ENCODE measurements around the gene TBCE. TPM values are rescaled to one million over a fixed set of nuclear protein-coding genes. Genes with fewer than 3 reads are reported as not detected.
A peak's percentile ranks its signal among the peaks of the same experiment; 100 is the strongest.
"Not testable (repeated sequence)": the region's sequence is repeated elsewhere in the genome, so short reads cannot be mapped to it uniquely, and the experiment has no call there.

TBCE gene
- total RNA-seq, 1 experiment from 2014 or later, result 41.6 TPM

GRCh38 chr1:235375919-235376605 is 8.8 kb downstream of the TBCE start:
- TF ChIP-seq CTCF (conservative IDR thresholded peaks at IDR 0.05), result no peak
- Histone ChIP-seq H3K18ac (ENCODE audit: insufficient read length, low read depth, low read length) (no peak overlapping the region), H2BK15ac (ENCODE audit: low read depth, low read length) (no peak overlapping the region), H2AFZ (ENCODE audit: low read length) (no peak overlapping the region), H3K79me1 (ENCODE audit: insufficient read depth, low read depth, low read length, poor library complexity, severe bottlenecking) (peaks cover 3% of the 10 kb centered on the region), H2BK5ac (ENCODE audit: insufficient read length, low read length) (no peak overlapping the region), H4K20me1 (ENCODE audit: control insufficient read depth, insufficient read depth, insufficient read length) (no peaks in the 10 kb centered on the region), H3K23me2 (ENCODE audit: insufficient read length, low read depth, low read length, poor library complexity, severe bottlenecking) (no peaks in the 10 kb centered on the region), H2BK120ac (ENCODE audit: low read depth, low read length, poor library complexity, severe bottlenecking) (no peak overlapping the region), H3K14ac (ENCODE audit: insufficient read depth, low read length) (no peak overlapping the region), H3T11ph (ENCODE audit: low read length) (no peak overlapping the region), H4K8ac (replicated peaks; ENCODE audit: insufficient read length, low read depth, low read length) (no peak overlapping the region), H3K9me3 (ENCODE audit: control insufficient read depth, low read depth, low read length) (no peaks in the 10 kb centered on the region), H3K4me2 (ENCODE audit: insufficient read depth, insufficient read length, low read length) (no peak overlapping the region), H4K5ac (ENCODE audit: insufficient read length, low read depth, low read length) (no peak overlapping the region), H3K56ac (ENCODE audit: insufficient read length, low read depth, low read length) (no peak overlapping the region), H3K23ac (ENCODE audit: insufficient read length, low read depth, low read length) (no peak overlapping the region), H3K9ac (ENCODE audit: extremely low read depth, insufficient read length, low read length) (no peak overlapping the region), H2BK20ac (ENCODE audit: low read depth, low read length, poor library complexity, severe bottlenecking) (no peak overlapping the region), H2AK5ac (ENCODE audit: insufficient read length, low read length) (no peak overlapping the region), H3K4me1 (ENCODE audit: insufficient read depth, low read length) (no peaks in the 10 kb centered on the region), H3K4ac (ENCODE audit: low read depth, low read length) (no peak overlapping the region), H3K79me2 (ENCODE audit: insufficient read depth, low read length) (no peaks in the 10 kb centered on the region; the same call in 1 of the 2 replicates), H4K91ac (ENCODE audit: insufficient read length, low read depth, low read length) (no peak overlapping the region), H2BK12ac (ENCODE audit: insufficient read length, low read depth, low read length) (no peak overlapping the region), H3K27me3 (ENCODE audit: insufficient read depth, low read length) (no peaks in the 10 kb centered on the region), H3K27ac (ENCODE audit: insufficient read length, low read depth, low read length) (no peak overlapping the region)
- Mint-ChIP-seq H3K27me3 (ENCODE audit: low read depth) (no peaks in the 10 kb centered on the region), H3K4me3 (no peak overlapping the region), H3K27ac (peak overlapping the region in 2 of 3 experiments; percentile 1 to 64; a peak in 1 of 7 replicates), H3K4me1 (no peaks in the 10 kb centered on the region), H3K9me3 (peaks cover 1 to 3% of the 10 kb centered on the region in 2 experiments; a peak in 4 of 5 replicates), H3K36me3 (ENCODE audit: insufficient read depth in 1 of 3, low read depth in 3 of 3) (peaks cover 21 to 50% (median 31%) of the 10 kb centered on the region in 3 experiments)
- no peak for DNase-seq
- WGBS (ENCODE audit: extremely low coverage, insufficient read length, low lambda C conversion rate), result no CpG with 5 or more reads among the region's 6 CpGs

DNA sequence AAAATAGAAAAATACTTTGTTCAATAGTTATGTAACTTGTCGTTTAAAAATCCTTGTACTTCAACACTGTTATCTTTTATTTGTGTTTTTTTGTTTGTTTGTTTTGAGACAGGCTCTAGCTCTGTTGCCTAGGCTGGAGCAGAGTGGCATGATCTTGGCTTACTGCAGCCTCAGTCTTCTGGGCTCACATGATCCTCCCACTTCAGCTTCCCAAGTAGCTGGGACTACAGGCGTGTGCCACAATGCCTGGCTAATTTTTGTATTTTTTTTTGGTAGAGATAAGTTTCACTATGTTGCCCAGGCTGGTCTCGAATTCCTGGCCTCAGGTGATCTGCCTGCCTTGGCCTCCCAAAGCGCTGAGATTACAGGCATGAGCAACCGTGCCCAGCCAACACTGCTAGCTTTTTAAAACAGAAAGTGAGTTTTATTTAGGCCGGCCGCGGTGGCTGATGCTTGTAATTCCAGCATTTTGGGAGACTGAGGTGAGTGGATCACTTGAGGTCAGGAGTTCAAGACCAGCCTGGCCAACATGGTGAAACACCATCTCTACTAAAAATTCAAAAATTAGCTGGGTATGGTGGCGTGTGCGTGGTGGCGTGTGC is 11.0 kb downstream of the TBCE start:
- not testable (repeated sequence) for H3K4ac ChIP-seq (ENCODE audit: low read depth, low read length); H3K4me2 ChIP-seq (ENCODE audit: insufficient read depth, insufficient read length, low read length); H2BK15ac ChIP-seq (ENCODE audit: low read depth, low read length); H4K5ac ChIP-seq (ENCODE audit: insufficient read length, low read depth, low read length); H3K23ac ChIP-seq (ENCODE audit: insufficient read length, low read depth, low read length); H3K9ac ChIP-seq (ENCODE audit: extremely low read depth, insufficient read length, low read length); H3K4me3 Mint-ChIP-seq; H3K79me2 ChIP-seq (ENCODE audit: insufficient read depth, low read length); H3K9me3 ChIP-seq (ENCODE audit: control insufficient read depth, low read depth, low read length); H4K91ac ChIP-seq (ENCODE audit: insufficient read length, low read depth, low read length); H3K79me1 ChIP-seq (ENCODE audit: insufficient read depth, low read depth, low read length, poor library complexity, severe bottlenecking); H3K27me3 ChIP-seq (ENCODE audit: insufficient read depth, low read length); H2AK5ac ChIP-seq (ENCODE audit: insufficient read length, low read length); H2BK20ac ChIP-seq (ENCODE audit: low read depth, low read length, poor library complexity, severe bottlenecking); H2AFZ ChIP-seq (ENCODE audit: low read length); H3T11ph ChIP-seq (ENCODE audit: low read length); DNase-seq; H4K20me1 ChIP-seq (ENCODE audit: control insufficient read depth, insufficient read depth, insufficient read length); H4K8ac ChIP-seq (replicated peaks; ENCODE audit: insufficient read length, low read depth, low read length); H2BK5ac ChIP-seq (ENCODE audit: insufficient read length, low read length); H2BK120ac ChIP-seq (ENCODE audit: low read depth, low read length, poor library complexity, severe bottlenecking); H3K56ac ChIP-seq (ENCODE audit: insufficient read length, low read depth, low read length); H3K27me3 Mint-ChIP-seq (ENCODE audit: low read depth); H3K4me1 ChIP-seq (ENCODE audit: insufficient read depth, low read length); H3K4me1 Mint-ChIP-seq; H3K18ac ChIP-seq (ENCODE audit: insufficient read length, low read depth, low read length); H3K23me2 ChIP-seq (ENCODE audit: insufficient read length, low read depth, low read length, poor library complexity, severe bottlenecking); H3K9me3 Mint-ChIP-seq; H2BK12ac ChIP-seq (ENCODE audit: insufficient read length, low read depth, low read length); H3K14ac ChIP-seq (ENCODE audit: insufficient read depth, low read length); H3K27ac ChIP-seq (ENCODE audit: insufficient read length, low read depth, low read length); H3K27ac Mint-ChIP-seq
- peaks cover 21 to 51% (median 26%) of the 10 kb centered on the region in 3 experiments for H3K36me3 Mint-ChIP-seq (ENCODE audit: insufficient read depth in 1 of 3, low read depth in 3 of 3)
- WGBS (ENCODE audit: extremely low coverage, insufficient read length, low lambda C conversion rate), result no CpG with 5 or more reads among the region's 11 CpGs
